GM12878 (cell line): ENCODE measurements around the gene SNX33. TPM values are rescaled to one million over a fixed set of nuclear protein-coding genes. Genes with fewer than 3 reads are reported as not detected.

Source experiments
- ATAC-seq: fragments of 200-7000 bp; cut with Tn5 transposase; 3 replicates; pipeline ENCODE4 v1.9.1; 2020; ENCODE audit warnings: mild to moderate bottlenecking, moderate library complexity
- BruUV-seq: library from RNA; stranded (reverse); fragments of 400-500 nt; replicated peaks from 2 replicates; lab custom pipeline; 2021; lab: Mats Ljungman, UMichigan
- CTCF ChIA-PET: fragments of 300-600 bp; sonication (Branson Sonifier 250); formaldehyde crosslinking; extraction: SDS; loops from one replicate; lab custom pipeline; 2021; ENCODE audit warnings: inconsistent platforms; lab: Yijun Ruan, JAX
- POLR2A ChIA-PET: fragments of 350-600 bp; formaldehyde crosslinking; extraction: SDS; loops from one replicate; lab custom pipeline; 2021; ENCODE audit warnings: inconsistent platforms; lab: Charles Lee
- RAD21 ChIA-PET: fragments of 300-600 bp; sonication (Branson Sonifier 250); formaldehyde crosslinking; loops from one replicate; lab custom pipeline; 2023; ENCODE audit warnings: antibody characterized with exemption; ENCODE audit not compliant: unreplicated experiment; lab: Charles Lee
- SMC1A ChIA-PET: fragments of 300-600 bp; sonication (Branson Sonifier 250); formaldehyde crosslinking; loops from one replicate; lab custom pipeline; 2023; ENCODE audit not compliant: unreplicated experiment, uncharacterized antibody; lab: Charles Lee
- DNase-seq: peaks from one replicate; pipeline ENCODE4 v3.0.0-alpha.2; 2011; ENCODE audit warnings: low read depth, low spot score
- FAIRE-seq: peaks from 3 replicates; lab custom pipeline; 2011; peaks lifted over from hg19 to GRCh38; lab: Jason Lieb, UNC
- H2AFZ ChIP-seq: 2 replicates; pipeline ENCODE4 v1.6.0; 2011; ENCODE audit warnings: low read depth, low read length, control low read depth; ENCODE audit not compliant: control insufficient read depth
- H3K27ac ChIP-seq: 2 replicates; pipeline ENCODE4 v1.5.1; 2011; ENCODE audit warnings: control low read depth; ENCODE audit not compliant: control insufficient read depth, insufficient read depth
- H3K27me3 ChIP-seq, 2 experiments: replicated peaks in 1 of 2; 2 replicates each; pipeline versions ENCODE4 v1.6.0 to v1.6.1; 2011; ENCODE audit warnings: low read length in 1 of 2; ENCODE audit not compliant: control insufficient read depth in 2 of 2, insufficient read depth in 2 of 2
- H3K36me3 ChIP-seq, 2 experiments: 2 replicates each; pipeline ENCODE4 v1.5.1; 2011; ENCODE audit warnings: low read length in 1 of 2; ENCODE audit not compliant: control insufficient read depth in 2 of 2, insufficient read depth in 2 of 2
- H3K4me1 ChIP-seq: 2 replicates; pipeline ENCODE4 v1.6.1; 2011; ENCODE audit warnings: mild to moderate bottlenecking, low read length, moderate library complexity, mixed read lengths; ENCODE audit not compliant: control insufficient read depth, insufficient read depth
- H3K4me2 ChIP-seq: 2 replicates; pipeline ENCODE4 v1.6.0; 2011; ENCODE audit warnings: control low read depth; ENCODE audit not compliant: control insufficient read depth, insufficient read depth
- H3K4me3 ChIP-seq: fragments of 200-600 bp; sonication (generic); 2 replicates; pipeline ENCODE4 v1.5.1; 2016
- H3K79me2 ChIP-seq: 2 replicates; pipeline ENCODE4 v1.6.0; 2011; ENCODE audit warnings: low read length; ENCODE audit not compliant: control insufficient read depth, insufficient read depth
- H3K9ac ChIP-seq: 2 replicates; pipeline ENCODE4 v1.8.0; 2011; ENCODE audit warnings: low read length, control low read depth, mixed read lengths; ENCODE audit not compliant: control insufficient read depth, insufficient read depth
- H3K9me3 ChIP-seq: replicated peaks from 3 replicates; pipeline ENCODE4 v1.5.1; 2011; ENCODE audit warnings: mild to moderate bottlenecking, low read length; ENCODE audit not compliant: control insufficient read depth, insufficient read depth
- H4K20me1 ChIP-seq: 2 replicates; pipeline ENCODE4 v1.6.0; 2011; ENCODE audit not compliant: control insufficient read depth, insufficient read depth
- EGR1 ChIP-seq, 2 experiments: IDR thresholded peaks; 1 replicate in 1 of 2; 2 replicates in 1 of 2; pipeline ENCODE4 v1.6.1; 2011 to 2012; ENCODE audit warnings: low read depth in 2 of 2, low read length in 2 of 2, borderline replicate concordance in 1 of 2, mild to moderate bottlenecking in 1 of 2, moderate library complexity in 1 of 2
- HDAC6 ChIP-seq: fragments of 200-600 bp; sonication (generic); IDR thresholded peaks from one replicate; pipeline ENCODE4 v1.8.0; 2017; ENCODE audit warnings: antibody characterized with exemption; ENCODE audit not compliant: unreplicated experiment
- SPI1 ChIP-seq: IDR thresholded peaks from 2 replicates; pipeline ENCODE4 v1.6.1; 2011; ENCODE audit warnings: low read depth, mild to moderate bottlenecking, low read length, moderate library complexity, borderline replicate concordance; ENCODE audit not compliant: insufficient read depth
- STAT1 ChIP-seq: fragments of 450-650 bp; conservative IDR thresholded peaks from 2 replicates; pipeline ENCODE4 v1.6.1; 2014; ENCODE audit warnings: antibody characterized with exemption, mild to moderate bottlenecking
- WGBS: methylation state at CpG from one replicate; pipeline ENCODE4 v1.1.6; 2016; ENCODE audit warnings: low lambda C conversion rate; ENCODE audit not compliant: insufficient replicate concordance, insufficient coverage; ENCODE audit errors: missing lambda C conversion rate; 5-methylcytosine and 5-hydroxymethylcytosine counted together
- in situ Hi-C: fragments of 300-500 bp; cut with MboI; formaldehyde crosslinking; loops from 9 replicates; pipeline ENCODE4 v1.14.3; 2018; ENCODE audit warnings: mixed read lengths
- intact Hi-C: fragments of 100-400 bp; cut with micrococcal nuclease; formaldehyde crosslinking; loops from one replicate; pipeline ENCODE4 v1.14.2; 2022; ENCODE audit not compliant: unreplicated experiment
- polyA plus RNA-seq, 11 experiments: library from polyadenylated mRNA; depleted of rRNA in 4 of 11; unstranded in 6 of 11; stranded (reverse) in 5 of 11; fragments of >200 nt; fragmentation: Nextera tagmentation in 4 of 11; fragmentation: Illumina TruSeq in 1 of 11; extraction: Ambion mirVana in 4 of 11; extraction: Trizol in 1 of 11; gene quantifications; 1 replicate in 1 of 11; 2 replicates in 10 of 11; pipeline versions ENCODE4 v1.2.1 to v1.2.3, GENCODE V29; 2011 to 2016; ENCODE audit warnings: inconsistent platforms in 2 of 11, missing spikeins in 2 of 11, low read depth in 1 of 11
- total RNA-seq, 4 experiments: library from RNA; depleted of rRNA in 3 of 4; stranded (reverse); fragments of >200 nt in 3 of 4; fragmentation: Illumina TruSeq in 1 of 4; extraction: Trizol in 1 of 4; gene quantifications; 2 replicates each; pipeline versions ENCODE4 v1.2.1 to v1.2.3, GENCODE V29; 2013 to 2021
- TF ChIP-seq, protein P1 (sequence below): IDR thresholded peaks from 2 replicates; pipeline ENCODE4 v1.6.1; 2012; ENCODE audit warnings: low read length, inconsistent platforms
- TF ChIP-seq, protein P2 (sequence below): IDR thresholded peaks from 2 replicates; pipeline ENCODE4 v1.6.1; 2011; ENCODE audit warnings: mild to moderate bottlenecking, low read depth, low read length, moderate library complexity; ENCODE audit not compliant: insufficient replicate concordance
- TF ChIP-seq, protein P3 (sequence below): IDR thresholded peaks from 2 replicates; pipeline ENCODE4 v1.6.1; 2012; ENCODE audit warnings: mild to moderate bottlenecking, low read depth, low read length

Gene SNX33
- total and polyA plus RNA-seq, 10 of the 15 experiments (the other 5 are each of a cell fraction or from before 2014, with no cell fraction given), result 0.13 to 1.9 (median 0.55) TPM

DNA sequence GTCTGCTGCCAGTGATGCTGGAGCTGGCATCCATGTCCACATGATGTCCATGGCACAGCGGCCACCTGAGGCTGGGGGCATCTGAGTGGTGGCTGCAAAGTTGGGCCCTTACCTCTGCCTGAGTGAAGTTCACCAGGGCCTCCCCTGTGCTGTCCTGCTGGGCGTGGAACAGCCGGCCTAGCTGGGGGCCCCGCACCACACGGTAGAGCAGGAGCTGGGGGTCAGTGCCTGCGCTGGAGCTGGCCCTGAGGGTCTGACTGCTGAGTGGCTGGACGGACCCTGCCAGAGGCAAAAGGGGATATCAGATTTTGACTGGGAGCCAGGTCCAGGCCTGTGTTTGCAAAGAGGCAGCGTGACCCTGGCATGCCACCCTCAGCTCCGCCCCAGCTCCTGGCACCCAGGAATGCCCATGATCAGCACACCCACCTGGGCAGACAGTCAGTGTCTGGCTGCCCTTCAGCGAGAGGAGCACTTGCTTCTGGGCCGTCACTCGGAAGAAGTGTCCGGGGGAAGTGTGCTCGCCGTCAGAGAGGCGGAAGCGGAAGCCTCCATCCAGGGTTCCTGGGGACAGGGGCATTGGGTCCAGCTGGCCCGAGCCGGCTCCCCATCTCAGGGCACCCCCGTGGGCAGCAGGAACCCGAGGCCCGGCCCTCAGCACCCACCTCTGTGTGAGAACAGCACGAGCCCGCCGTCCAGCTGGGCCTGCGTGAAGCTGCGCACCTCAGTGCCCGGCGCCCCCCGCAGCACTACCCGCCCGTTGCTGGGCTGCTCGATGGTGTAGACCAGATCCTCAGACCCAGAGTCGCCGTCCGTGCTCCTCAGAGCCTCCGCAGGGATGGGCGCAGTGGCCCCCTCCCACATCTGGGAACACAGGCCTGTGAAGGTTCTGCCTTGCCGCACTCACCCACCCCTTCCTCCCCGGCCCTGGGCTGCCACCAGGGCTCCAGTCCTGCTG lies 34.7 kb downstream of the SNX33 start:
- no peaks in the 10 kb centered on the region for H3K4me1 ChIP-seq
- H3K4me3 ChIP-seq, result no peak overlapping the region
- peaks cover 0 to 1% of the 10 kb centered on the region in 2 experiments; a peak in 1 of 4 replicates for H3K27me3 ChIP-seq
- H2AFZ ChIP-seq, result no peak overlapping the region
- TF ChIP-seq, protein P1, sequence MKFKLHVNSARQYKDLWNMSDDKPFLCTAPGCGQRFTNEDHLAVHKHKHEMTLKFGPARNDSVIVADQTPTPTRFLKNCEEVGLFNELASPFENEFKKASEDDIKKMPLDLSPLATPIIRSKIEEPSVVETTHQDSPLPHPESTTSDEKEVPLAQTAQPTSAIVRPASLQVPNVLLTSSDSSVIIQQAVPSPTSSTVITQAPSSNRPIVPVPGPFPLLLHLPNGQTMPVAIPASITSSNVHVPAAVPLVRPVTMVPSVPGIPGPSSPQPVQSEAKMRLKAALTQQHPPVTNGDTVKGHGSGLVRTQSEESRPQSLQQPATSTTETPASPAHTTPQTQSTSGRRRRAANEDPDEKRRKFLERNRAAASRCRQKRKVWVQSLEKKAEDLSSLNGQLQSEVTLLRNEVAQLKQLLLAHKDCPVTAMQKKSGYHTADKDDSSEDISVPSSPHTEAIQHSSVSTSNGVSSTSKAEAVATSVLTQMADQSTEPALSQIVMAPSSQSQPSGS, result no peak
- TF ChIP-seq SPI1 (no peak), EGR1 (IDR thresholded peaks at IDR 0.05; ENCODE audit: borderline replicate concordance in 1 of 2, low read depth in 2 of 2, low read length in 2 of 2) (no peak), STAT1 (no peak), HDAC6 (no peak)
- TF ChIP-seq, protein P2, sequence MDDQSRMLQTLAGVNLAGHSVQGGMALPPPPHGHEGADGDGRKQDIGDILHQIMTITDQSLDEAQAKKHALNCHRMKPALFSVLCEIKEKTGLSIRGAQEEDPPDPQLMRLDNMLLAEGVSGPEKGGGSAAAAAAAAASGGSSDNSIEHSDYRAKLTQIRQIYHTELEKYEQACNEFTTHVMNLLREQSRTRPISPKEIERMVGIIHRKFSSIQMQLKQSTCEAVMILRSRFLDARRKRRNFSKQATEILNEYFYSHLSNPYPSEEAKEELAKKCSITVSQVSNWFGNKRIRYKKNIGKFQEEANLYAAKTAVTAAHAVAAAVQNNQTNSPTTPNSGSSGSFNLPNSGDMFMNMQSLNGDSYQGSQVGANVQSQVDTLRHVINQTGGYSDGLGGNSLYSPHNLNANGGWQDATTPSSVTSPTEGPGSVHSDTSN, result no peak
- TF ChIP-seq, protein P3, sequence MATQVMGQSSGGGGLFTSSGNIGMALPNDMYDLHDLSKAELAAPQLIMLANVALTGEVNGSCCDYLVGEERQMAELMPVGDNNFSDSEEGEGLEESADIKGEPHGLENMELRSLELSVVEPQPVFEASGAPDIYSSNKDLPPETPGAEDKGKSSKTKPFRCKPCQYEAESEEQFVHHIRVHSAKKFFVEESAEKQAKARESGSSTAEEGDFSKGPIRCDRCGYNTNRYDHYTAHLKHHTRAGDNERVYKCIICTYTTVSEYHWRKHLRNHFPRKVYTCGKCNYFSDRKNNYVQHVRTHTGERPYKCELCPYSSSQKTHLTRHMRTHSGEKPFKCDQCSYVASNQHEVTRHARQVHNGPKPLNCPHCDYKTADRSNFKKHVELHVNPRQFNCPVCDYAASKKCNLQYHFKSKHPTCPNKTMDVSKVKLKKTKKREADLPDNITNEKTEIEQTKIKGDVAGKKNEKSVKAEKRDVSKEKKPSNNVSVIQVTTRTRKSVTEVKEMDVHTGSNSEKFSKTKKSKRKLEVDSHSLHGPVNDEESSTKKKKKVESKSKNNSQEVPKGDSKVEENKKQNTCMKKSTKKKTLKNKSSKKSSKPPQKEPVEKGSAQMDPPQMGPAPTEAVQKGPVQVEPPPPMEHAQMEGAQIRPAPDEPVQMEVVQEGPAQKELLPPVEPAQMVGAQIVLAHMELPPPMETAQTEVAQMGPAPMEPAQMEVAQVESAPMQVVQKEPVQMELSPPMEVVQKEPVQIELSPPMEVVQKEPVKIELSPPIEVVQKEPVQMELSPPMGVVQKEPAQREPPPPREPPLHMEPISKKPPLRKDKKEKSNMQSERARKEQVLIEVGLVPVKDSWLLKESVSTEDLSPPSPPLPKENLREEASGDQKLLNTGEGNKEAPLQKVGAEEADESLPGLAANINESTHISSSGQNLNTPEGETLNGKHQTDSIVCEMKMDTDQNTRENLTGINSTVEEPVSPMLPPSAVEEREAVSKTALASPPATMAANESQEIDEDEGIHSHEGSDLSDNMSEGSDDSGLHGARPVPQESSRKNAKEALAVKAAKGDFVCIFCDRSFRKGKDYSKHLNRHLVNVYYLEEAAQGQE, result no peak
- TF ChIP-seq, all 136 proteins: peak for 0
- WGBS, result 55% methylated on average over 36 of the region's 40 CpGs
- Histone ChIP-seq H3K27ac (no peak overlapping the region), H3K9ac (no peak overlapping the region), H4K20me1 (no peaks in the 10 kb centered on the region), H3K79me2 (no peaks in the 10 kb centered on the region), H3K4me2 (no peak overlapping the region), H3K9me3 (no peaks in the 10 kb centered on the region), H3K36me3 (no peaks in the 10 kb centered on the region)
- BruUV-seq, result no TSS peak
- RAD21 ChIA-PET, result interaction anchor here (0.6 to 1.4 kb wide), 3 partner anchors 120 to 314 kb away, joined by 3 to 5 read pairs (median 3); partner anchors contain the start of gene MAN2C1
- intact Hi-C loops (loop anchor here (1.0 kb wide), 1 partner anchor 315 kb away; no protein-coding TSS in a partner anchor), in situ Hi-C loops (no loop called here)
- no peak for ATAC-seq
- POLR2A ChIA-PET, result no interaction called here
- no peak for DNase-seq
- FAIRE-seq, result no peak
- CTCF ChIA-PET, result interaction anchor here (0.9 to 6.8 kb wide), 6 partner anchors 35 to 315 kb away, joined by 3 to 58 read pairs (median 6); partner anchors contain the start of genes MAN2C1, SIN3A and SNX33
- SMC1A ChIA-PET, result interaction anchor here (0.9 kb wide), 1 partner anchor 314 kb away, joined by 3 read pairs; the partner anchor contains the start of gene MAN2C1
